SK-N-SH (cell line): ENCODE results near the gene POGZ. TPM values are rescaled to one million over a fixed set of nuclear protein-coding genes. Genes with fewer than 3 reads are reported as not detected.
A peak's percentile ranks its signal among the peaks of the same experiment; 100 is the strongest.

Experiments used
- CTCF ChIA-PET: fragments of 300-600, 350-600 bp; formaldehyde crosslinking; extraction: SDS; loops from one replicate; lab custom pipeline; 2021; lab: Yijun Ruan, JAX
- POLR2A ChIA-PET: fragments of 350-600 bp; sonication (Branson Sonifier 250); formaldehyde crosslinking; extraction: SDS; loops from one replicate; lab custom pipeline; 2020; ENCODE audit warnings: antibody characterized with exemption, inconsistent platforms; lab: Yijun Ruan, JAX
- DNase-seq: peaks from one replicate; pipeline ENCODE4 v3.0.0; 2012
- H2AFZ ChIP-seq: fragments of 200-600 bp; sonication (generic); 2 replicates; pipeline ENCODE4 v1.8.1; 2016; ENCODE audit warnings: antibody characterized with exemption, mild to moderate bottlenecking, low read depth
- H3F3A ChIP-seq: fragments of 200-600 bp; sonication (generic); replicated peaks from 2 replicates; pipeline ENCODE3; 2016; ENCODE audit warnings: antibody characterized with exemption, mild to moderate bottlenecking; ENCODE audit not compliant: insufficient read depth
- H3K27ac ChIP-seq, 2 experiments: fragments of 200-500 bp in 1 of 2; fragments of 200-600 bp in 1 of 2; sonication (Bioruptor generic) in 1 of 2; sonication (generic), shearing (Covaris generic) in 1 of 2; 2 replicates each; pipeline versions ENCODE4 v1.5.1 to v1.6.1; 2014 to 2016; ENCODE audit warnings: low read depth in 2 of 2, inconsistent platforms in 1 of 2, low read length in 1 of 2, mild to moderate bottlenecking in 1 of 2, mixed read lengths in 1 of 2
- H3K27me3 ChIP-seq: fragments of 200-600 bp; sonication (generic), shearing (Covaris generic); 2 replicates; pipeline ENCODE4 v1.6.1; 2016; ENCODE audit warnings: mixed run types; ENCODE audit not compliant: insufficient read depth
- H3K36me3 ChIP-seq, 2 experiments: fragments of 200-500 bp in 1 of 2; fragments of 200-600 bp in 1 of 2; sonication (Bioruptor generic) in 1 of 2; sonication (generic) in 1 of 2; replicated peaks in 1 of 2; 2 replicates each; pipeline versions ENCODE3 to v1.5.1; 2014 to 2016; ENCODE audit warnings: low read length in 1 of 2, mild to moderate bottlenecking in 1 of 2; ENCODE audit not compliant: insufficient read depth in 2 of 2, control insufficient read depth in 1 of 2
- H3K4me1 ChIP-seq, 2 experiments: fragments of 200-500 bp in 1 of 2; fragments of 200-600 bp in 1 of 2; sonication (Bioruptor generic) in 1 of 2; sonication (generic), shearing (Covaris generic) in 1 of 2; 2 replicates each; pipeline versions ENCODE4 v1.5.1 to v1.6.1; 2014 to 2016; ENCODE audit warnings: low read depth in 1 of 2, low read length in 1 of 2, mixed run types in 1 of 2; ENCODE audit not compliant: insufficient read depth in 2 of 2, control insufficient read depth in 1 of 2
- H3K4me2 ChIP-seq: fragments of 200-600 bp; sonication (generic), shearing (Covaris generic); 2 replicates; pipeline ENCODE4 v1.6.1; 2017; ENCODE audit warnings: mixed run types
- H3K4me3 ChIP-seq, 2 experiments: fragments of 200-500 bp in 1 of 2; fragments of 200-600 bp in 1 of 2; sonication (Bioruptor generic) in 1 of 2; sonication (generic), shearing (Covaris generic) in 1 of 2; 2 replicates each; pipeline versions ENCODE4 v1.5.1 to v1.8.1; 2014 to 2016; ENCODE audit warnings: low read depth in 2 of 2, inconsistent platforms in 1 of 2, low read length in 1 of 2, mild to moderate bottlenecking in 1 of 2, mixed read lengths in 1 of 2, moderate library complexity in 1 of 2
- H3K79me2 ChIP-seq: fragments of 200-600 bp; sonication (generic); 2 replicates; pipeline ENCODE4 v1.8.1; 2017; ENCODE audit warnings: mild to moderate bottlenecking; ENCODE audit not compliant: insufficient read depth
- H3K9ac ChIP-seq: fragments of 200-600 bp; sonication (generic); 2 replicates; pipeline ENCODE4 v1.6.1; 2017; ENCODE audit warnings: mixed run types
- H3K9me2 ChIP-seq: fragments of 200-600 bp; sonication (generic); 2 replicates; pipeline ENCODE4 v1.6.1; 2017; ENCODE audit warnings: mixed run types
- H3K9me3 ChIP-seq: fragments of 200-600 bp; sonication (generic); 2 replicates; pipeline ENCODE4 v1.6.1; 2017; ENCODE audit warnings: mixed run types, mild to moderate bottlenecking, moderate library complexity
- H4K20me1 ChIP-seq: fragments of 200-600 bp; sonication (generic); 2 replicates; pipeline ENCODE4 v1.6.1; 2017; ENCODE audit warnings: mild to moderate bottlenecking, mixed run types; ENCODE audit not compliant: insufficient read depth
- EP300 ChIP-seq, 2 experiments: IDR thresholded peaks; 2 replicates each; pipeline versions ENCODE4 v1.4.0 to v1.6.1; 2012; ENCODE audit warnings: borderline replicate concordance in 1 of 2, low read depth in 1 of 2, low read length in 1 of 2
- EZH2phosphoT487 ChIP-seq: fragments of 200-600 bp; sonication (generic); IDR thresholded peaks from 2 replicates; pipeline ENCODE4 v1.6.1; 2017; ENCODE audit warnings: low read depth, mixed run types, mild to moderate bottlenecking, antibody characterized with exemption, moderate library complexity, borderline replicate concordance
- FOXJ3 ChIP-seq: sonication (generic); formaldehyde crosslinking; IDR thresholded peaks from 2 replicates; pipeline ENCODE4 v1.5.1; 2020; ENCODE audit warnings: mild to moderate bottlenecking, missing genetic modification reagents
- JUND ChIP-seq: IDR thresholded peaks from 2 replicates; pipeline ENCODE4 v1.4.0; 2012
- MXI1 ChIP-seq: IDR thresholded peaks from 2 replicates; pipeline ENCODE4 v1.6.1; 2012; ENCODE audit warnings: mild to moderate bottlenecking, low read depth, low read length, improper control_type of control experiment
- NFIC ChIP-seq: IDR thresholded peaks from 2 replicates; pipeline ENCODE4 v1.4.0; 2012; ENCODE audit warnings: borderline replicate concordance
- NRF1 ChIP-seq: IDR thresholded peaks from 2 replicates; pipeline ENCODE4 v1.6.1; 2012; ENCODE audit warnings: low read depth, mild to moderate bottlenecking, low read length
- POLR2AphosphoS5 ChIP-seq: IDR thresholded peaks from 2 replicates; pipeline ENCODE4 v1.6.1; 2012; ENCODE audit warnings: low read depth, low read length
- RAD21 ChIP-seq: IDR thresholded peaks from 2 replicates; pipeline ENCODE4 v1.6.1; 2012; ENCODE audit warnings: mild to moderate bottlenecking, low read length
- RCOR1 ChIP-seq: fragments of 150-350 bp; IDR thresholded peaks from 2 replicates; pipeline ENCODE4 v1.6.1; 2017; ENCODE audit warnings: antibody characterized with exemption, low read length
- SIN3A ChIP-seq: IDR thresholded peaks from 2 replicates; pipeline ENCODE4 v1.6.1; 2012; ENCODE audit warnings: low read depth, mild to moderate bottlenecking, low read length, moderate library complexity, borderline replicate concordance
- SMC3 ChIP-seq: IDR thresholded peaks from 2 replicates; pipeline ENCODE4 v1.6.1; 2012; ENCODE audit warnings: low read depth, low read length, improper control_type of control experiment
- TCF12 ChIP-seq: IDR thresholded peaks from 2 replicates; pipeline ENCODE4 v1.4.0; 2012
- TEAD4 ChIP-seq: IDR thresholded peaks from 2 replicates; pipeline ENCODE4 v1.4.0; 2012; ENCODE audit warnings: mild to moderate bottlenecking, borderline replicate concordance; ENCODE audit not compliant: insufficient read depth
- YY1 ChIP-seq: IDR thresholded peaks from 2 replicates; pipeline ENCODE4 v1.4.0; 2012; ENCODE audit warnings: low read depth, mild to moderate bottlenecking
- WGBS: methylation state at CpG from one replicate; pipeline ENCODE4 v1.1.6; 2017; ENCODE audit warnings: low lambda C conversion rate; 5-methylcytosine and 5-hydroxymethylcytosine counted together
- polyA plus RNA-seq, 3 experiments: library from polyadenylated mRNA; depleted of rRNA; stranded (reverse); fragments of >200 nt; gene quantifications; 2 replicates each; pipeline ENCODE4 v1.2.3, GENCODE V29; 2012
- TF ChIP-seq, protein P1 (sequence below): fragments of 150-350 bp; IDR thresholded peaks from 2 replicates; pipeline ENCODE4 v1.6.1; 2017; ENCODE audit warnings: antibody characterized with exemption, low read length, low read depth, borderline replicate concordance
- TF ChIP-seq, protein P2 (sequence below): IDR thresholded peaks from 2 replicates; pipeline ENCODE4 v1.4.0; 2012; ENCODE audit warnings: low read depth
- TF ChIP-seq, protein P3 (sequence below): IDR thresholded peaks from 2 replicates; pipeline ENCODE4 v1.6.1; 2012; ENCODE audit warnings: mild to moderate bottlenecking, low read depth, low read length, moderate library complexity
- TF ChIP-seq, protein P4 (sequence below): fragments of 200-600 bp; sonication (generic); IDR thresholded peaks from 2 replicates; pipeline ENCODE4 v1.6.1; 2017; ENCODE audit warnings: antibody characterized with exemption, mild to moderate bottlenecking, moderate library complexity

Gene POGZ
- polyA plus RNA-seq, 1 of the 3 experiments (the other 2 are of a cell fraction) = 23.9 TPM

DNA sequence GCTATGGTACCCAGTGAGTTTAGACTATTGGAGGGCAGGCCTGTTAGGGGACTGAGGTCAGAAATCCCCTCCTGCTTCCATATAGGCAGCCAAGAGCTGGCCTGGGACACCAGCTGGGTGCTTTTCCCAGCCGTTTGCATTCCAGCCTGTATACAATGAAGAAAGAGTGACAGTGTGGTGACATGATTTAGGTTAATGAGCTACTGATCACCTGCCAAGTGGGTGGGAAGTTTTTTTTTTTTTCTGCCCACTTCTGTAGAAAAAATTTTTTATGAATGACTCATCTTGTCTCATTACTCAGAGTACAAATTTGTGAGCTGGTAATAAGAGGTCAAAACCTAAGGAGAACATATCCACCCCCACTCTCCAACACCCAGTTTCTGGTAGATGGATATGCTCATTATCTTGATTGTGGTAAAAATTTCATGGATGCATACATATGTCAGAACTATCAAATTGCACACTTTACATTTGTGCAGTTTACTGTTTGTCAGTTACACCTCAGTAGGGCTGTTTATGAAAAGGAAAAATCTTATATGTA lies 35.5 kb upstream of the POGZ start (continued):
- no peak for TF ChIP-seq NRF1
- peak; percentile 82 for TF ChIP-seq JUND
- TF ChIP-seq NFIC = peak; percentile 82
- peak; percentile 41; the same call in 1 of the 2 replicates for TF ChIP-seq TEAD4

DNA sequence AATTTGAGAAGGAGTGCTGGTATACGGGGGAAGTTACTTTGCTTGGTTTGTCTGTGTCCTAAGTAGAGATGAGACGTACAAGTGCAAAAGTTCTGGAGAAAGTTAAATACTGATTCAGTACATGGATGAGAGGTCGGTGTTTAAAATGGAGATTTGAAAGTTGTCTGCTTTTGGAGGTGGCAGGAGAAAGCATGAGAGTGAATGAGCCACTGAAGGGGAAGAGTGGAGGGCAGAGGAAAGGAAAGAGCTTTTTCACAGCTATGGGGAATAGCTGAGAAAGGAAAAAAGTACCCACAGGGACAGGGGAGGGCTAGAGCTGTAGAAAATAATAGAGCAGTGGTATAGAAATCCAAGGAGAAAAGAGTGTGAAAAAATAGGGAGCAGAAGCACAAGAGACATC lies 33.7 kb upstream of the POGZ start:
- DNase-seq = no peak
- H4K20me1 ChIP-seq = no peaks in the 10 kb centered on the region
- H3K79me2 ChIP-seq = no peaks in the 10 kb centered on the region
- no peaks in the 10 kb centered on the region for H3K9me2 ChIP-seq
- no peaks in the 10 kb centered on the region for H3K9me3 ChIP-seq
- no peak overlapping the region for H3K9ac ChIP-seq
- TF ChIP-seq, protein P1, sequence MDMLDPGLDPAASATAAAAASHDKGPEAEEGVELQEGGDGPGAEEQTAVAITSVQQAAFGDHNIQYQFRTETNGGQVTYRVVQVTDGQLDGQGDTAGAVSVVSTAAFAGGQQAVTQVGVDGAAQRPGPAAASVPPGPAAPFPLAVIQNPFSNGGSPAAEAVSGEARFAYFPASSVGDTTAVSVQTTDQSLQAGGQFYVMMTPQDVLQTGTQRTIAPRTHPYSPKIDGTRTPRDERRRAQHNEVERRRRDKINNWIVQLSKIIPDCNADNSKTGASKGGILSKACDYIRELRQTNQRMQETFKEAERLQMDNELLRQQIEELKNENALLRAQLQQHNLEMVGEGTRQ = no peak
- TF ChIP-seq RAD21 (no peak), TCF12 (no peak), MXI1 (no peak), POLR2AphosphoS5 (no peak), EZH2phosphoT487 (no peak), SMC3 (no peak), FOXJ3 (no peak), NRF1 (no peak), SIN3A (no peak)
- TF ChIP-seq, protein P2, sequence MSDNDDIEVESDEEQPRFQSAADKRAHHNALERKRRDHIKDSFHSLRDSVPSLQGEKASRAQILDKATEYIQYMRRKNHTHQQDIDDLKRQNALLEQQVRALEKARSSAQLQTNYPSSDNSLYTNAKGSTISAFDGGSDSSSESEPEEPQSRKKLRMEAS = no peak
- peaks cover 0 to 12% of the 10 kb centered on the region in 2 experiments; a peak in 2 of 4 replicates for H3K4me1 ChIP-seq
- H3K4me2 ChIP-seq = no peak overlapping the region
- H2AFZ ChIP-seq = no peak overlapping the region
- H3K27me3 ChIP-seq = no peaks in the 10 kb centered on the region
- no peaks in the 10 kb centered on the region for H3F3A ChIP-seq
- no peak overlapping the region for H3K4me3 ChIP-seq
- no peak overlapping the region for H3K27ac ChIP-seq
- POLR2A ChIA-PET = interaction anchor here (0.8 kb wide), 1 partner anchor 18 kb away, joined by 3 read pairs; the partner anchor contains the start of gene CGN
- no peaks in the 10 kb centered on the region for H3K36me3 ChIP-seq
- CTCF ChIA-PET = interaction anchor here (0.8 kb wide), 1 partner anchor 9 kb away, joined by 3 read pairs; no protein-coding TSS in a partner anchor
- 67% methylated on average over 3 of the region's 3 CpGs for WGBS

DNA sequence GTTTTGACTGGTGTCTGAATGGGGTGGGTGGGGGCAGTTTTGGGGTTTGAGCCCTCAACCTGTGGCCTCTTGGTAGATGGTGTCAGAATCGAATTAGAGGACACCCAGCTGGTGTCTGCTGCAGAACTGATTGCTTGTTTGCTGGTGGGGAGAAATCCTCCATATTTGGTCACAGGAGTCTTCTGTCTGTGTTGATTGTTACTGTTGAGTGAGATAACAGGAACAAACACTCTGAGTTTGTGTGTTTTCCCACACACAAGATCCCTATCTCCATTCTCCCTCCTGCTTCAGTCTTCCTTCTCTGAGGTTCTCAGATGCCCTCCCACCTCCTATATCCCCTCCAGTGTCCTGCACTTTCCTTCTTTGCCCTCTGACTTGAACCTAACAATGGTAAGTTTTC lies 32.8 kb upstream of the POGZ start:
- Histone ChIP-seq H3K9me2 (no peaks in the 10 kb centered on the region), H3K79me2 (no peaks in the 10 kb centered on the region), H3K4me3 (no peak overlapping the region), H3K4me1 (peaks cover 0 to 12% of the 10 kb centered on the region in 2 experiments; a peak in 2 of 4 replicates), H4K20me1 (no peaks in the 10 kb centered on the region), H3K27ac (no peak overlapping the region), H3K27me3 (no peaks in the 10 kb centered on the region), H3K36me3 (no peaks in the 10 kb centered on the region), H3K4me2 (no peak overlapping the region), H3K9ac (no peak overlapping the region), H3K9me3 (no peaks in the 10 kb centered on the region), H3F3A (no peaks in the 10 kb centered on the region), H2AFZ (no peak overlapping the region)
- ChIA-PET CTCF (no interaction called here), POLR2A (no interaction called here)
- no peak for TF ChIP-seq EP300 (IDR thresholded peaks at IDR 0.05; ENCODE audit: borderline replicate concordance in 1 of 2, low read depth in 1 of 2, low read length in 1 of 2)
- no peak for TF ChIP-seq RCOR1
- TF ChIP-seq EZH2phosphoT487 = no peak
- TF ChIP-seq POLR2AphosphoS5 = no peak
- no peak for TF ChIP-seq MXI1
- no peak for TF ChIP-seq JUND
- TF ChIP-seq, protein P3, sequence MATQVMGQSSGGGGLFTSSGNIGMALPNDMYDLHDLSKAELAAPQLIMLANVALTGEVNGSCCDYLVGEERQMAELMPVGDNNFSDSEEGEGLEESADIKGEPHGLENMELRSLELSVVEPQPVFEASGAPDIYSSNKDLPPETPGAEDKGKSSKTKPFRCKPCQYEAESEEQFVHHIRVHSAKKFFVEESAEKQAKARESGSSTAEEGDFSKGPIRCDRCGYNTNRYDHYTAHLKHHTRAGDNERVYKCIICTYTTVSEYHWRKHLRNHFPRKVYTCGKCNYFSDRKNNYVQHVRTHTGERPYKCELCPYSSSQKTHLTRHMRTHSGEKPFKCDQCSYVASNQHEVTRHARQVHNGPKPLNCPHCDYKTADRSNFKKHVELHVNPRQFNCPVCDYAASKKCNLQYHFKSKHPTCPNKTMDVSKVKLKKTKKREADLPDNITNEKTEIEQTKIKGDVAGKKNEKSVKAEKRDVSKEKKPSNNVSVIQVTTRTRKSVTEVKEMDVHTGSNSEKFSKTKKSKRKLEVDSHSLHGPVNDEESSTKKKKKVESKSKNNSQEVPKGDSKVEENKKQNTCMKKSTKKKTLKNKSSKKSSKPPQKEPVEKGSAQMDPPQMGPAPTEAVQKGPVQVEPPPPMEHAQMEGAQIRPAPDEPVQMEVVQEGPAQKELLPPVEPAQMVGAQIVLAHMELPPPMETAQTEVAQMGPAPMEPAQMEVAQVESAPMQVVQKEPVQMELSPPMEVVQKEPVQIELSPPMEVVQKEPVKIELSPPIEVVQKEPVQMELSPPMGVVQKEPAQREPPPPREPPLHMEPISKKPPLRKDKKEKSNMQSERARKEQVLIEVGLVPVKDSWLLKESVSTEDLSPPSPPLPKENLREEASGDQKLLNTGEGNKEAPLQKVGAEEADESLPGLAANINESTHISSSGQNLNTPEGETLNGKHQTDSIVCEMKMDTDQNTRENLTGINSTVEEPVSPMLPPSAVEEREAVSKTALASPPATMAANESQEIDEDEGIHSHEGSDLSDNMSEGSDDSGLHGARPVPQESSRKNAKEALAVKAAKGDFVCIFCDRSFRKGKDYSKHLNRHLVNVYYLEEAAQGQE = no peak
- TF ChIP-seq YY1 = no peak
- TF ChIP-seq TCF12 = no peak
- TF ChIP-seq RAD21 = no peak
- TF ChIP-seq NRF1 = no peak
- TF ChIP-seq, protein P4, sequence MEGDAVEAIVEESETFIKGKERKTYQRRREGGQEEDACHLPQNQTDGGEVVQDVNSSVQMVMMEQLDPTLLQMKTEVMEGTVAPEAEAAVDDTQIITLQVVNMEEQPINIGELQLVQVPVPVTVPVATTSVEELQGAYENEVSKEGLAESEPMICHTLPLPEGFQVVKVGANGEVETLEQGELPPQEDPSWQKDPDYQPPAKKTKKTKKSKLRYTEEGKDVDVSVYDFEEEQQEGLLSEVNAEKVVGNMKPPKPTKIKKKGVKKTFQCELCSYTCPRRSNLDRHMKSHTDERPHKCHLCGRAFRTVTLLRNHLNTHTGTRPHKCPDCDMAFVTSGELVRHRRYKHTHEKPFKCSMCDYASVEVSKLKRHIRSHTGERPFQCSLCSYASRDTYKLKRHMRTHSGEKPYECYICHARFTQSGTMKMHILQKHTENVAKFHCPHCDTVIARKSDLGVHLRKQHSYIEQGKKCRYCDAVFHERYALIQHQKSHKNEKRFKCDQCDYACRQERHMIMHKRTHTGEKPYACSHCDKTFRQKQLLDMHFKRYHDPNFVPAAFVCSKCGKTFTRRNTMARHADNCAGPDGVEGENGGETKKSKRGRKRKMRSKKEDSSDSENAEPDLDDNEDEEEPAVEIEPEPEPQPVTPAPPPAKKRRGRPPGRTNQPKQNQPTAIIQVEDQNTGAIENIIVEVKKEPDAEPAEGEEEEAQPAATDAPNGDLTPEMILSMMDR = no peak
- WGBS = 0% methylated on average over 1 of the region's 1 CpG
- no peak for DNase-seq
